HepG2 (cell line): ENCODE results near the gene DSN1. TPM values are rescaled to one million over a fixed set of nuclear protein-coding genes. Genes with fewer than 3 reads are reported as not detected.

Experiments used
- ASH2L ChIP-seq: fragments of 300-600, 200-600 bp; sonication (generic); IDR thresholded peaks from 2 replicates; pipeline ENCODE4 v1.7.0; 2017; ENCODE audit warnings: low read depth, mild to moderate bottlenecking, moderate library complexity, mixed read lengths, low read length; ENCODE audit not compliant: insufficient read length
- FOXP1 ChIP-seq, 2 experiments: fragments of 450-650 bp in 1 of 2; IDR thresholded peaks; 2 replicates each; pipeline ENCODE4 v1.6.1; 2017 to 2018; ENCODE audit warnings: antibody characterized with exemption in 1 of 2
- GATAD1 ChIP-seq: IDR thresholded peaks from 2 replicates; pipeline ENCODE4 v1.6.1; 2016; ENCODE audit warnings: missing genetic modification reagents, missing compliant biosample characterization
- KDM5B ChIP-seq: sonication (generic); formaldehyde crosslinking; IDR thresholded peaks from 2 replicates; pipeline ENCODE4 v1.4.0; 2020; ENCODE audit warnings: missing genetic modification reagents, mild to moderate bottlenecking, borderline replicate concordance
- NCOA1 ChIP-seq: sonication (generic); formaldehyde crosslinking; IDR thresholded peaks from 2 replicates; pipeline ENCODE4 v1.9.0; 2021; ENCODE audit warnings: missing genetic modification reagents
- NFYB ChIP-seq: sonication (generic); formaldehyde crosslinking; IDR thresholded peaks from 2 replicates; pipeline ENCODE4 v1.4.0; 2020; ENCODE audit warnings: missing genetic modification reagents
- NR2C2 ChIP-seq: sonication (generic); formaldehyde crosslinking; IDR thresholded peaks from 2 replicates; pipeline ENCODE4 v1.4.0; 2020; ENCODE audit warnings: missing genetic modification reagents, mild to moderate bottlenecking, moderate library complexity, borderline replicate concordance
- NR2F6 ChIP-seq, 2 experiments: IDR thresholded peaks; 2 replicates each; pipeline ENCODE4 v1.6.1; 2016; ENCODE audit warnings: antibody characterized with exemption in 1 of 2, mild to moderate bottlenecking in 1 of 2
- PHB2 ChIP-seq: fragments of 450-650 bp; IDR thresholded peaks from 2 replicates; pipeline ENCODE4 v1.6.1; 2018; ENCODE audit not compliant: partially characterized antibody
- POLR2AphosphoS5 ChIP-seq: IDR thresholded peaks from 2 replicates; pipeline ENCODE4 v1.6.1; 2012; ENCODE audit warnings: low read depth, low read length
- RFXANK ChIP-seq: IDR thresholded peaks from 2 replicates; pipeline ENCODE4 v1.6.1; 2016
- RXRB ChIP-seq: IDR thresholded peaks from 2 replicates; pipeline ENCODE4 v1.6.1; 2016; ENCODE audit warnings: borderline replicate concordance, missing genetic modification reagents, missing compliant biosample characterization
- SYNCRIP ChIP-seq: fragments of 200-400 bp; formaldehyde crosslinking; IDR thresholded peaks from 2 replicates; pipeline ENCODE4 v1.6.1; 2018; ENCODE audit warnings: mild to moderate bottlenecking, low read depth, low read length; ENCODE audit not compliant: insufficient read depth
- THYN1 ChIP-seq: sonication (generic); formaldehyde crosslinking; IDR thresholded peaks from 2 replicates; pipeline ENCODE4 v1.8.1; 2023; ENCODE audit warnings: low read depth, mild to moderate bottlenecking, moderate library complexity, missing genetic modification reagents, borderline replicate concordance
- YY1 ChIP-seq: IDR thresholded peaks from 2 replicates; pipeline ENCODE4 v1.6.1; 2011; ENCODE audit warnings: low read length, low read depth, moderate library complexity, mild to moderate bottlenecking; ENCODE audit not compliant: insufficient read depth, insufficient replicate concordance
- ZFP1 ChIP-seq: IDR thresholded peaks from 2 replicates; pipeline ENCODE4 v1.6.1; 2016
- ZNF143 ChIP-seq: sonication (generic); formaldehyde crosslinking; IDR thresholded peaks from 2 replicates; pipeline ENCODE4 v1.4.0; 2020; ENCODE audit warnings: missing genetic modification reagents
- ZNF180 ChIP-seq: sonication (generic); formaldehyde crosslinking; IDR thresholded peaks from 2 replicates; pipeline ENCODE4 v1.4.0; 2020; ENCODE audit warnings: low read depth, missing genetic modification reagents, borderline replicate concordance
- ZNF274 ChIP-seq: sonication (generic); formaldehyde crosslinking; IDR thresholded peaks from 2 replicates; pipeline ENCODE4 v1.5.1; 2020; ENCODE audit warnings: mild to moderate bottlenecking, missing genetic modification reagents
- ZNF383 ChIP-seq: sonication (generic); formaldehyde crosslinking; IDR thresholded peaks from 2 replicates; pipeline ENCODE4 v1.4.0; 2020; ENCODE audit warnings: missing genetic modification reagents, mild to moderate bottlenecking, borderline replicate concordance
- ZNF501 ChIP-seq: sonication (generic); formaldehyde crosslinking; IDR thresholded peaks from 2 replicates; pipeline ENCODE4 v1.5.1; 2020; ENCODE audit warnings: mild to moderate bottlenecking, moderate library complexity, missing genetic modification reagents
- ZNF629 ChIP-seq: sonication (generic); formaldehyde crosslinking; conservative IDR thresholded peaks from 2 replicates; pipeline ENCODE4 v1.5.0; 2020; ENCODE audit warnings: missing genetic modification reagents
- polyA plus RNA-seq, 8 experiments: library from polyadenylated mRNA; depleted of rRNA in 3 of 8; stranded (reverse) in 7 of 8; unstranded in 1 of 8; fragments of >200 nt; fragmentation: Illumina TruSeq in 4 of 8; extraction: Trizol in 4 of 8; gene quantifications; 2 replicates each; pipeline versions ENCODE4 v1.2.1 to v1.2.3, GENCODE V29; 2011 to 2016; ENCODE audit warnings: low read depth in 4 of 8, missing spikeins in 1 of 8, mixed read lengths in 1 of 8; ENCODE audit not compliant: insufficient read depth in 1 of 8
- total RNA-seq, 5 experiments: library from RNA; depleted of rRNA; stranded (reverse); fragments of >200 nt; fragmentation: Illumina TruSeq; extraction: Trizol; gene quantifications; 2 replicates each; pipeline ENCODE4 v1.2.3, GENCODE V29; 2016; ENCODE audit warnings: low read depth in 1 of 5
- TF ChIP-seq, protein P1 (sequence below): sonication (generic); formaldehyde crosslinking; IDR thresholded peaks from 2 replicates; pipeline ENCODE4 v1.5.0; 2020; ENCODE audit warnings: missing genetic modification reagents, mild to moderate bottlenecking, borderline replicate concordance
- TF ChIP-seq, protein P2 (sequence below): sonication (generic); formaldehyde crosslinking; IDR thresholded peaks from 2 replicates; pipeline ENCODE4 v1.4.0; 2020; ENCODE audit warnings: mild to moderate bottlenecking, missing genetic modification reagents
- TF ChIP-seq, protein P3 (sequence below): sonication (generic); formaldehyde crosslinking; IDR thresholded peaks from 2 replicates; pipeline ENCODE4 v1.8.1; 2022; ENCODE audit warnings: low read depth, mild to moderate bottlenecking, missing genetic modification reagents
- TF ChIP-seq, protein P4 (sequence below): sonication (generic); formaldehyde crosslinking; IDR thresholded peaks from 2 replicates; pipeline ENCODE4 v1.4.0; 2020; ENCODE audit warnings: mild to moderate bottlenecking, missing genetic modification reagents

DSN1 gene
- total and polyA plus RNA-seq, 2 of the 13 experiments (the other 11 are each of a cell fraction or from before 2014, with no cell fraction given): 18.7 to 53.7 TPM

DNA sequence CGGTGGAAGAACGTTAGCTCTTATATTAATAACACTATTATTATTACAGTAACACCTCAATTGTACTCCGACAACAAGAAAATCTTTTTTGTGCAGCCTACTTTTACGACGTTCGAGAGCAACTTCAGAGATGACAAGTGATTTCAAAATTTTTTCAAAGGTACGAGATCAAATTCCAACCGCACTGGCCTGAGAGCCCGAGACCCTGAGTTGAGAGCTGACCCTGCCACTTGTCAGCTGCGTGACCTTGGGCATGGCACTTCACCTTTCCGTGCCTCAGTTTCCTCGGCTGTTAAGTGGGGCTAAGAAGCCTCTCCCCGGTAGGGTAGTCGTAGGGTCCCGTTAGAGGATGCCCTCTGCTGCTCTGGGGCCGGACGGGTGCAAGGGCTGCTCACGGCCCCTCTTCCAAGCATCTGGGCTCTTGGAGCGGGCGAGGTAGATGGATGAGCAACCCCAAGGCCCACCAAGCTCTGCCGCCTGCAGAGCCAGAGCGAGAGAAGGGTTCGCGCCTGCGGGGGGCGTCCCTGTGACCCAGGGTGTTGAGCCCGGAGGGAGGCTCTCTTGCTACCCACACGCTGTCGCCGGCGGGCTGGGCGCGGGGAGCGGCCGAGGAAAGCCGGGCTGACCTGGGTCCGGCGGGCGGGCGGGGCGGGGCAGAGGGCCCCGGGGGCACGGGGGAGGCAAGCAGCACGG lies 28.2 kb downstream of the DSN1 start (continued):
- TF ChIP-seq YY1 (no peak), NR2F6 (IDR thresholded peaks at IDR 0.05) (no peak), NR2F6 (CRISPR knock-in tag; IDR thresholded peaks at IDR 0.05) (peak; percentile 57), ZNF501 (CRISPR knock-in tag) (peak; percentile 37), ZFP1 (no peak), GATAD1 (CRISPR knock-in tag) (no peak), NR2C2 (CRISPR knock-in tag) (peak; percentile 45; the same call in 1 of the 2 replicates), FOXP1 (IDR thresholded peaks at IDR 0.05) (no peak), FOXP1 (CRISPR knock-in tag; IDR thresholded peaks at IDR 0.05) (no peak), RXRB (CRISPR knock-in tag) (peak; percentile 27; the same call in 1 of the 2 replicates), NFYB (no peak), SYNCRIP (no peak), ZNF629 (CRISPR knock-in tag) (peak; percentile 94), KDM5B (CRISPR knock-in tag) (no peak; the same call in 1 of the 2 replicates), PHB2 (no peak), ZNF383 (CRISPR knock-in tag) (no peak), NCOA1 (CRISPR knock-in tag) (no peak), ZNF180 (CRISPR knock-in tag) (no peak), ZNF274 (CRISPR knock-in tag) (peak; percentile 88; the same call in 1 of the 2 replicates), ASH2L (peak; percentile 53), THYN1 (CRISPR knock-in tag) (0 out of 2 replicates have a peak, but pooled peaks have one; percentile 92), POLR2AphosphoS5 (no peak), ZNF143 (0 out of 2 replicates have a peak, but pooled peaks have one; percentile 37), RFXANK (CRISPR knock-in tag) (no peak)
- TF ChIP-seq, protein P1, sequence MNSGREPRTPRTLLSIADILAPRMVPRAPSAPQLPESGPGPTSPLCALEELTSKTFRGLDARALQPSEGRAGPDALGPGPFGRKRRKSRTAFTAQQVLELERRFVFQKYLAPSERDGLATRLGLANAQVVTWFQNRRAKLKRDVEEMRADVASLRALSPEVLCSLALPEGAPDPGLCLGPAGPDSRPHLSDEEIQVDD: peak; percentile 93; the same call in 1 of the 2 replicates
- TF ChIP-seq, protein P2, sequence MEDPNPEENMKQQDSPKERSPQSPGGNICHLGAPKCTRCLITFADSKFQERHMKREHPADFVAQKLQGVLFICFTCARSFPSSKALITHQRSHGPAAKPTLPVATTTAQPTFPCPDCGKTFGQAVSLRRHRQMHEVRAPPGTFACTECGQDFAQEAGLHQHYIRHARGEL (CRISPR knock-in tag): no peak
- TF ChIP-seq, protein P3, sequence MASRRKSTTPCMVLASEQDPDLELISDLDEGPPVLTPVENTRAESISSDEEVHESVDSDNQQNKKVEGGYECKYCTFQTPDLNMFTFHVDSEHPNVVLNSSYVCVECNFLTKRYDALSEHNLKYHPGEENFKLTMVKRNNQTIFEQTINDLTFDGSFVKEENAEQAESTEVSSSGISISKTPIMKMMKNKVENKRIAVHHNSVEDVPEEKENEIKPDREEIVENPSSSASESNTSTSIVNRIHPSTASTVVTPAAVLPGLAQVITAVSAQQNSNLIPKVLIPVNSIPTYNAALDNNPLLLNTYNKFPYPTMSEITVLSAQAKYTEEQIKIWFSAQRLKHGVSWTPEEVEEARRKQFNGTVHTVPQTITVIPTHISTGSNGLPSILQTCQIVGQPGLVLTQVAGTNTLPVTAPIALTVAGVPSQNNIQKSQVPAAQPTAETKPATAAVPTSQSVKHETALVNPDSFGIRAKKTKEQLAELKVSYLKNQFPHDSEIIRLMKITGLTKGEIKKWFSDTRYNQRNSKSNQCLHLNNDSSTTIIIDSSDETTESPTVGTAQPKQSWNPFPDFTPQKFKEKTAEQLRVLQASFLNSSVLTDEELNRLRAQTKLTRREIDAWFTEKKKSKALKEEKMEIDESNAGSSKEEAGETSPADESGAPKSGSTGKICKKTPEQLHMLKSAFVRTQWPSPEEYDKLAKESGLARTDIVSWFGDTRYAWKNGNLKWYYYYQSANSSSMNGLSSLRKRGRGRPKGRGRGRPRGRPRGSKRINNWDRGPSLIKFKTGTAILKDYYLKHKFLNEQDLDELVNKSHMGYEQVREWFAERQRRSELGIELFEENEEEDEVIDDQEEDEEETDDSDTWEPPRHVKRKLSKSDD (CRISPR knock-in tag): no peak
- TF ChIP-seq, protein P4, sequence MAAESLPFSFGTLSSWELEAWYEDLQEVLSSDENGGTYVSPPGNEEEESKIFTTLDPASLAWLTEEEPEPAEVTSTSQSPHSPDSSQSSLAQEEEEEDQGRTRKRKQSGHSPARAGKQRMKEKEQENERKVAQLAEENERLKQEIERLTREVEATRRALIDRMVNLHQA (CRISPR knock-in tag): no peak
